Trophoblast cell (in vitro differentiated cells and primary cell): ENCODE results near the gene SNX18.

Source experiments
- DNase-seq, 2 donors: peaks; one replicate each; pipeline ENCODE4 v3.0.0-alpha.2; 2016
- H2AFZ ChIP-seq: 2 replicates; pipeline ENCODE4 v1.6.1; 2013; ENCODE audit warnings: low read length, moderate library complexity, mild to moderate bottlenecking; ENCODE audit not compliant: insufficient read depth, poor library complexity
- H2AK5ac ChIP-seq: 2 replicates; pipeline ENCODE4 v1.6.1; 2013; ENCODE audit warnings: mild to moderate bottlenecking, low read length
- H2BK120ac ChIP-seq: 2 replicates; pipeline ENCODE4 v1.6.1; 2013; ENCODE audit warnings: low read length, mild to moderate bottlenecking, moderate library complexity; ENCODE audit not compliant: insufficient read depth, poor library complexity
- H2BK12ac ChIP-seq: 2 replicates; pipeline ENCODE4 v1.6.1; 2013; ENCODE audit warnings: mild to moderate bottlenecking, low read length, moderate library complexity
- H2BK5ac ChIP-seq: 2 replicates; pipeline ENCODE4 v1.6.1; 2013; ENCODE audit warnings: low read length, low read depth, moderate library complexity, mild to moderate bottlenecking; ENCODE audit not compliant: poor library complexity
- H3K14ac ChIP-seq: 2 replicates; pipeline ENCODE4 v1.6.1; 2013; ENCODE audit warnings: mild to moderate bottlenecking, low read length
- H3K18ac ChIP-seq: 2 replicates; pipeline ENCODE4 v1.6.1; 2013; ENCODE audit warnings: mild to moderate bottlenecking, low read length
- H3K23ac ChIP-seq: 2 replicates; pipeline ENCODE4 v1.6.1; 2013; ENCODE audit warnings: low read length
- H3K27ac ChIP-seq: 2 replicates; pipeline ENCODE4 v1.5.1; 2013; ENCODE audit warnings: low read depth, mild to moderate bottlenecking, inconsistent platforms, low read length, moderate library complexity
- H3K27me3 ChIP-seq: 2 replicates; pipeline ENCODE4 v1.6.1; 2013; ENCODE audit warnings: inconsistent platforms, mild to moderate bottlenecking, low read length, moderate library complexity; ENCODE audit not compliant: insufficient read depth
- H3K36me3 ChIP-seq, 2 experiments: 1 replicate in 1 of 2; 2 replicates in 1 of 2; pipeline ENCODE4 v1.6.1; 2013; ENCODE audit warnings: low read length in 2 of 2, mild to moderate bottlenecking in 2 of 2, moderate library complexity in 1 of 2; ENCODE audit not compliant: insufficient read depth in 2 of 2, control insufficient read depth in 1 of 2
- H3K4ac ChIP-seq: 2 replicates; pipeline ENCODE4 v1.6.1; 2013; ENCODE audit warnings: low read depth, mild to moderate bottlenecking, low read length, moderate library complexity
- H3K4me1 ChIP-seq, 2 experiments: 1 replicate in 1 of 2; 2 replicates in 1 of 2; pipeline ENCODE4 v1.6.1; 2013; ENCODE audit warnings: low read length in 2 of 2, mild to moderate bottlenecking in 2 of 2, moderate library complexity in 1 of 2; ENCODE audit not compliant: insufficient read depth in 2 of 2, control insufficient read depth in 1 of 2
- H3K4me2 ChIP-seq: 2 replicates; pipeline ENCODE4 v1.6.1; 2013; ENCODE audit warnings: inconsistent platforms, mild to moderate bottlenecking, low read length, moderate library complexity
- H3K4me3 ChIP-seq: 2 replicates; pipeline ENCODE4 v1.5.1; 2013; ENCODE audit warnings: mild to moderate bottlenecking, low read depth, low read length, inconsistent platforms
- H3K79me1 ChIP-seq: one replicate; pipeline ENCODE4 v1.6.1; 2013; ENCODE audit warnings: low read length
- H3K79me2 ChIP-seq: 2 replicates; pipeline ENCODE4 v1.6.1; 2013; ENCODE audit warnings: low read length, mild to moderate bottlenecking; ENCODE audit not compliant: control insufficient read depth, insufficient read depth, poor library complexity
- H3K9ac ChIP-seq: 2 replicates; pipeline ENCODE4 v1.6.1; 2013; ENCODE audit warnings: mild to moderate bottlenecking, low read length
- H3K9me3 ChIP-seq: 2 replicates; pipeline ENCODE4 v1.6.1; 2013; ENCODE audit warnings: low read depth, mild to moderate bottlenecking, control low read depth, inconsistent platforms, low read length; ENCODE audit not compliant: insufficient read depth
- H4K12ac ChIP-seq: 2 replicates; pipeline ENCODE4 v1.6.1; 2013; ENCODE audit warnings: low read depth, mild to moderate bottlenecking, low read length, moderate library complexity
- H4K8ac ChIP-seq: 2 replicates; pipeline ENCODE4 v1.6.1; 2013; ENCODE audit warnings: low read depth, mild to moderate bottlenecking, low read length, moderate library complexity
- H4K91ac ChIP-seq: one replicate; pipeline ENCODE4 v1.6.1; 2013; ENCODE audit warnings: low read depth, mild to moderate bottlenecking, low read length, moderate library complexity
- whole genome bisulfite sequencing: extraction: QIAGEN DNeasy Blood & Tissue Kit; methylation state at CpG from one replicate; pipeline ENCODE4 v1.1.7; 2013; ENCODE audit warnings: missing lambda C conversion rate; ENCODE audit not compliant: insufficient read length, insufficient coverage; ENCODE audit errors: extremely low coverage; 5-methylcytosine and 5-hydroxymethylcytosine counted together

SNX18 gene

GRCh38 chr5:54581831-54582548, 64.4 kb downstream of the SNX18 start:
- no CpG with 5 or more reads among the region's 3 CpGs for WGBS
- Histone ChIP-seq H3K79me1 (peaks cover 6% of the 10 kb centered on the region), H2BK12ac (peak overlapping the region; percentile 73), H3K27me3 (no peaks in the 10 kb centered on the region), H3K4me1 (peaks cover 3 to 7% of the 10 kb centered on the region in 2 experiments), H3K27ac (no peak overlapping the region), H2BK120ac (no peak overlapping the region), H3K9me3 (no peaks in the 10 kb centered on the region), H2BK5ac (no peak overlapping the region), H3K14ac (peak overlapping the region; percentile 42), H2AK5ac (peak overlapping the region; percentile 19), H3K36me3 (no peaks in the 10 kb centered on the region), H4K12ac (no peak overlapping the region), H4K8ac (no peak overlapping the region), H3K23ac (no peak overlapping the region), H3K4me2 (no peak overlapping the region), H3K4ac (no peak overlapping the region), H2AFZ (peak overlapping the region; percentile 52), H3K18ac (no peak overlapping the region), H4K91ac (no peak overlapping the region), H3K9ac (no peak overlapping the region), H3K79me2 (no peaks in the 10 kb centered on the region), H3K4me3 (no peak overlapping the region)
- no peak for DNase-seq

- no peak overlapping the region for H4K12ac ChIP-seq
- H3K27me3 ChIP-seq: no peaks in the 10 kb centered on the region
- peaks cover 0 to 10% of the 10 kb centered on the region in 2 experiments for H3K4me1 ChIP-seq
- peaks cover 6% of the 10 kb centered on the region for H3K79me1 ChIP-seq
- H3K18ac ChIP-seq: no peak overlapping the region
- H3K14ac ChIP-seq: no peak overlapping the region
- no peak overlapping the region for H3K27ac ChIP-seq
- no peak overlapping the region for H2AFZ ChIP-seq
- no peak overlapping the region for H2BK12ac ChIP-seq
- H3K9me3 ChIP-seq: no peaks in the 10 kb centered on the region
- no peak overlapping the region for H3K9ac ChIP-seq
- no peak overlapping the region for H4K8ac ChIP-seq
- H3K79me2 ChIP-seq: no peaks in the 10 kb centered on the region
- no peak overlapping the region for H2BK120ac ChIP-seq
- H4K91ac ChIP-seq: no peak overlapping the region
- no peak overlapping the region for H2BK5ac ChIP-seq
- H2AK5ac ChIP-seq: no peak overlapping the region
- H3K4me2 ChIP-seq: no peak overlapping the region
- H3K4ac ChIP-seq: no peak overlapping the region
- H3K36me3 ChIP-seq: no peaks in the 10 kb centered on the region
- DNase-seq: no peak
- H3K23ac ChIP-seq: no peak overlapping the region
- H3K4me3 ChIP-seq: no peak overlapping the region
- no CpG with 5 or more reads among the region's 5 CpGs for WGBS
Observed at GRCh38 chr5:54586336-54586735, 68.8 kb downstream of the SNX18 start.

GRCh38 chr5:54589786-54590185, 72.2 kb downstream of the SNX18 start:
- Histone ChIP-seq H3K36me3 (no peaks in the 10 kb centered on the region), H3K4ac (no peak overlapping the region), H4K12ac (no peak overlapping the region), H2AK5ac (no peak overlapping the region), H3K14ac (no peak overlapping the region), H3K27ac (no peak overlapping the region), H3K9ac (no peak overlapping the region), H2BK12ac (no peak overlapping the region), H3K18ac (no peak overlapping the region), H3K9me3 (no peaks in the 10 kb centered on the region), H4K91ac (no peak overlapping the region), H3K27me3 (no peaks in the 10 kb centered on the region), H3K4me1 (peaks cover 0 to 6% of the 10 kb centered on the region in 2 experiments), H3K79me2 (no peaks in the 10 kb centered on the region), H4K8ac (no peak overlapping the region), H2AFZ (no peak overlapping the region), H3K79me1 (peaks cover 1% of the 10 kb centered on the region), H3K4me2 (no peak overlapping the region), H3K23ac (no peak overlapping the region), H3K4me3 (no peak overlapping the region), H2BK5ac (no peak overlapping the region), H2BK120ac (no peak overlapping the region)
- no CpG with 5 or more reads among the region's 4 CpGs for WGBS
- DNase-seq: peak; percentile 93 to 94

GRCh38 chr5:54590824-54591223, 73.3 kb downstream of the SNX18 start:
- Histone ChIP-seq H3K9ac (no peak overlapping the region), H2BK120ac (no peak overlapping the region), H3K27me3 (no peaks in the 10 kb centered on the region), H3K9me3 (no peaks in the 10 kb centered on the region), H2AFZ (no peak overlapping the region), H3K4ac (no peak overlapping the region), H3K27ac (no peak overlapping the region), H3K23ac (no peak overlapping the region), H4K8ac (no peak overlapping the region), H4K91ac (no peak overlapping the region), H3K14ac (no peak overlapping the region), H3K4me2 (no peak overlapping the region), H3K4me3 (no peak overlapping the region), H2AK5ac (no peak overlapping the region), H3K4me1 (peaks cover 0 to 6% of the 10 kb centered on the region in 2 experiments), H3K79me2 (no peaks in the 10 kb centered on the region), H3K36me3 (no peaks in the 10 kb centered on the region), H4K12ac (no peak overlapping the region), H3K79me1 (peaks cover 1% of the 10 kb centered on the region), H2BK5ac (no peak overlapping the region), H2BK12ac (no peak overlapping the region), H3K18ac (no peak overlapping the region)
- no CpG with 5 or more reads among the region's 3 CpGs for WGBS
- DNase-seq: no peak
